Measurements from ENCODE around the gene GAA.

DNA sequence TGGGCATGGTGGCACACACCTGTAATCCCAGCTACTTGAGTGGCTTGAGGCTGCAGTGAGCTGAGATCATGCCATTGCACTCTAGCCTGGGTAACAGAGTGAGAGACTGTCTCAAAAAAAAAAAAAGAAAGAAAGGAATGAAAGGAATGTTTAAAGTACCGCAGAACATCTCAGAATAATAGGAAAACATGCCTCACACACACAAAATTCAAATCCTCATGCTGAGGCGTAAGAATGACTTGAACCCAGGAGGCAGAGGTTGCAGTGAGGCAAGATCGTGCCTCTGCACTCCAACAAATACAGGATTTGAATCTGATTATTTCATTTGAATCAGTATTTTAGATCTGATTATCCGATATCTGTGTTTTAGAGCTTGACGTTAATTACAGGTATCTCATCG, 21.3 kb upstream of the GAA start:
- TF ChIP-seq, protein P1, sequence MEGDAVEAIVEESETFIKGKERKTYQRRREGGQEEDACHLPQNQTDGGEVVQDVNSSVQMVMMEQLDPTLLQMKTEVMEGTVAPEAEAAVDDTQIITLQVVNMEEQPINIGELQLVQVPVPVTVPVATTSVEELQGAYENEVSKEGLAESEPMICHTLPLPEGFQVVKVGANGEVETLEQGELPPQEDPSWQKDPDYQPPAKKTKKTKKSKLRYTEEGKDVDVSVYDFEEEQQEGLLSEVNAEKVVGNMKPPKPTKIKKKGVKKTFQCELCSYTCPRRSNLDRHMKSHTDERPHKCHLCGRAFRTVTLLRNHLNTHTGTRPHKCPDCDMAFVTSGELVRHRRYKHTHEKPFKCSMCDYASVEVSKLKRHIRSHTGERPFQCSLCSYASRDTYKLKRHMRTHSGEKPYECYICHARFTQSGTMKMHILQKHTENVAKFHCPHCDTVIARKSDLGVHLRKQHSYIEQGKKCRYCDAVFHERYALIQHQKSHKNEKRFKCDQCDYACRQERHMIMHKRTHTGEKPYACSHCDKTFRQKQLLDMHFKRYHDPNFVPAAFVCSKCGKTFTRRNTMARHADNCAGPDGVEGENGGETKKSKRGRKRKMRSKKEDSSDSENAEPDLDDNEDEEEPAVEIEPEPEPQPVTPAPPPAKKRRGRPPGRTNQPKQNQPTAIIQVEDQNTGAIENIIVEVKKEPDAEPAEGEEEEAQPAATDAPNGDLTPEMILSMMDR (IDR thresholded peaks at IDR 0.05): no peak
- no peak for TF ChIP-seq EZH2 (IDR thresholded peaks at IDR 0.05; ENCODE audit: borderline replicate concordance, insufficient read depth, low read depth, low read length, poor library complexity, severe bottlenecking)

All from B cell (primary cell).